KMS-11 (cell line): ENCODE measurements around the gene SAMD5.

Source experiments
- H2AFZ ChIP-seq: fragments of 200-600 bp; sonication (generic); 2 replicates; pipeline ENCODE4 v1.6.1; 2016; ENCODE audit warnings: antibody characterized with exemption, mixed run types, low read depth
- H3K27ac ChIP-seq: fragments of 200-600 bp; sonication (generic); 2 replicates; pipeline ENCODE4 v1.6.1; 2016; ENCODE audit warnings: mild to moderate bottlenecking, mixed run types
- H3K27me3 ChIP-seq: fragments of 200-600 bp; sonication (generic); 2 replicates; pipeline ENCODE4 v1.6.1; 2017; ENCODE audit warnings: mild to moderate bottlenecking, low read depth, mixed run types, moderate library complexity; ENCODE audit not compliant: insufficient read depth
- H3K36me3 ChIP-seq: fragments of 200-600 bp; sonication (generic); 2 replicates; pipeline ENCODE4 v1.6.1; 2017; ENCODE audit warnings: mild to moderate bottlenecking, mixed run types; ENCODE audit not compliant: insufficient read depth
- H3K4me1 ChIP-seq: fragments of 200-600 bp; sonication (generic); 2 replicates; pipeline ENCODE4 v1.6.1; 2016; ENCODE audit warnings: mild to moderate bottlenecking, low read depth, mixed run types; ENCODE audit not compliant: poor library complexity, severe bottlenecking
- H3K4me2 ChIP-seq: fragments of 200-600 bp; sonication (generic); 2 replicates; pipeline ENCODE4 v1.7.0; 2016; ENCODE audit warnings: mild to moderate bottlenecking, mixed run types
- H3K4me3 ChIP-seq: fragments of 200-600 bp; sonication (generic); IDR thresholded peaks from 2 replicates; pipeline ENCODE4 v1.6.1; 2017; ENCODE audit warnings: low read depth, low read length, mixed read lengths; ENCODE audit not compliant: insufficient read depth
- H3K79me2 ChIP-seq: fragments of 200-600 bp; sonication (generic); 2 replicates; pipeline ENCODE4 v1.6.1; 2016; ENCODE audit warnings: low read depth, mixed run types; ENCODE audit not compliant: insufficient read depth
- H3K9ac ChIP-seq: fragments of 200-600 bp; sonication (generic); 2 replicates; pipeline ENCODE4 v1.6.1; 2016; ENCODE audit warnings: mild to moderate bottlenecking, mixed run types
- H4K20me1 ChIP-seq: fragments of 200-600 bp; sonication (generic); 2 replicates; pipeline ENCODE4 v1.6.1; 2016; ENCODE audit warnings: mild to moderate bottlenecking, mixed run types; ENCODE audit not compliant: insufficient read depth
- TF ChIP-seq, protein P1 (sequence below): fragments of 200-600 bp; sonication (generic); conservative IDR thresholded peaks from 2 replicates; pipeline ENCODE4 v1.6.1; 2017; ENCODE audit warnings: low read depth, mild to moderate bottlenecking, antibody characterized with exemption, low read length, moderate library complexity, mixed read lengths

Gene SAMD5

DNA sequence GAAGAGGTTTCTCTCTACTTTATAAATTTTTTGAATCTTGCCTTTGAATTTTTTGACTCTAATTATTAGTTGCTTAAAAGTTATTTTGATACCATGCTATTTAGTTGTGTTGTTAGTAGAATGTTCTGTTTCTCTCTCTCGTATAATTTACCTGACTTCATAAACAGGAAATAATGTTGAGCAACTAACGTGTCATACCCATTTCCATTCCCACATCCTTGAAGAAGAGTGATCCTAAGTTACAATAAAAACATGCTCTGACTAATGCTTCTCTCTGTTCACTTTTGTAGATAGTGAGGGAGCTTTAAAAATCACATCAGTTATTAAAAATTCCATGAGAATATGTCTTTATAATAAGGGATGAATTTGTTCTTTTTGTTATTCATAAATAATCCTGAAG, 69.7 kb downstream of the SAMD5 start:
- H3K79me2 ChIP-seq = no peaks in the 10 kb centered on the region
- no peaks in the 10 kb centered on the region for H3K27me3 ChIP-seq
- H4K20me1 ChIP-seq = no peaks in the 10 kb centered on the region
- TF ChIP-seq, protein P1, sequence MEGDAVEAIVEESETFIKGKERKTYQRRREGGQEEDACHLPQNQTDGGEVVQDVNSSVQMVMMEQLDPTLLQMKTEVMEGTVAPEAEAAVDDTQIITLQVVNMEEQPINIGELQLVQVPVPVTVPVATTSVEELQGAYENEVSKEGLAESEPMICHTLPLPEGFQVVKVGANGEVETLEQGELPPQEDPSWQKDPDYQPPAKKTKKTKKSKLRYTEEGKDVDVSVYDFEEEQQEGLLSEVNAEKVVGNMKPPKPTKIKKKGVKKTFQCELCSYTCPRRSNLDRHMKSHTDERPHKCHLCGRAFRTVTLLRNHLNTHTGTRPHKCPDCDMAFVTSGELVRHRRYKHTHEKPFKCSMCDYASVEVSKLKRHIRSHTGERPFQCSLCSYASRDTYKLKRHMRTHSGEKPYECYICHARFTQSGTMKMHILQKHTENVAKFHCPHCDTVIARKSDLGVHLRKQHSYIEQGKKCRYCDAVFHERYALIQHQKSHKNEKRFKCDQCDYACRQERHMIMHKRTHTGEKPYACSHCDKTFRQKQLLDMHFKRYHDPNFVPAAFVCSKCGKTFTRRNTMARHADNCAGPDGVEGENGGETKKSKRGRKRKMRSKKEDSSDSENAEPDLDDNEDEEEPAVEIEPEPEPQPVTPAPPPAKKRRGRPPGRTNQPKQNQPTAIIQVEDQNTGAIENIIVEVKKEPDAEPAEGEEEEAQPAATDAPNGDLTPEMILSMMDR = no peak
- no peaks in the 10 kb centered on the region for H3K36me3 ChIP-seq
- no peak overlapping the region for H3K27ac ChIP-seq
- H3K4me1 ChIP-seq = no peaks in the 10 kb centered on the region
- no peak overlapping the region for H2AFZ ChIP-seq
- H3K4me3 ChIP-seq = no peak overlapping the region
- H3K9ac ChIP-seq = no peak overlapping the region
- H3K4me2 ChIP-seq = no peak overlapping the region

DNA sequence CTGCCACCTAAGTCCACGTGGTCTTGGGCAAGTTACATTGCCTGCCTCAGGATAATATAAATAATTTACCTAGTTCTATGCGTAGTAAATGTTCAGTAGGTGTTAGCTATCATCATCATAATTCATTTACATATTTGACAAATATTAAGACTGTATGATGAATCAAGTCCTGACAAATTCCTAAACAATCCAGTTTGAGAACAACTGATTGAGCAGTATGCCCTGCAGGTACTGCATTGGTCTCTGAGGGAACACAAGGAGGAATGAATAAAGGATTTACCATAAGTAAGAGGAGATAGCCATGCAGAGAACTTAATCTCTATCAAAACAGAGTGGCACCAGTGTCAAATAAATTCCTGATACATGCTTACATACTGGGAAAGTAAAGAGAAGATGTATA, 70.4 kb downstream of the SAMD5 start:
- Histone ChIP-seq H3K4me1 (no peaks in the 10 kb centered on the region), H4K20me1 (no peaks in the 10 kb centered on the region), H3K27me3 (no peaks in the 10 kb centered on the region), H3K27ac (no peak overlapping the region), H3K79me2 (no peaks in the 10 kb centered on the region), H3K9ac (no peak overlapping the region), H2AFZ (no peak overlapping the region), H3K36me3 (no peaks in the 10 kb centered on the region), H3K4me3 (no peak overlapping the region), H3K4me2 (no peak overlapping the region)
- TF ChIP-seq, protein P1 = no peak

DNA sequence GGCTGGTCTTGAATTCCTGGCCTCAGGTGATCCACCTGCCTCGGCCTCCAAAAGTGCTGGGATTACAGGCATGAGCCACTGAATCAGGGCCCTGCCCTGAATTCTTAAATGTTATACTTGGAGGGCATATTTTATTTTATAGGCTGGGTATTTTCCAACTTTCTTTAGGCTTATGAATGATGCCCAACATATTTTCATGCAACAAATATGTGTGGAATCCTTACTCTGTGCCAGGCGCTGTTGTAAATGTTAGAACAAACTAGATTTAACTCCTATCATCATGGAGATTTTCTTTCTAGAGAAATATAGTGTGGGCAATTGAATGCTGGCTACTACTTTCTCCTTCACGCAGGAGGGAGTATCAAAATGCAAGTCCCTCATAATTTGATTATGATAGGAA, 71.2 kb downstream of the SAMD5 start:
- no peak overlapping the region for H3K9ac ChIP-seq
- no peaks in the 10 kb centered on the region for H3K36me3 ChIP-seq
- H3K4me1 ChIP-seq = no peaks in the 10 kb centered on the region
- TF ChIP-seq, protein P1 = no peak
- H3K4me2 ChIP-seq = no peak overlapping the region
- H3K27me3 ChIP-seq = no peaks in the 10 kb centered on the region
- no peak overlapping the region for H3K27ac ChIP-seq
- no peak overlapping the region for H3K4me3 ChIP-seq
- no peaks in the 10 kb centered on the region for H3K79me2 ChIP-seq
- no peaks in the 10 kb centered on the region for H4K20me1 ChIP-seq
- H2AFZ ChIP-seq = no peak overlapping the region

DNA sequence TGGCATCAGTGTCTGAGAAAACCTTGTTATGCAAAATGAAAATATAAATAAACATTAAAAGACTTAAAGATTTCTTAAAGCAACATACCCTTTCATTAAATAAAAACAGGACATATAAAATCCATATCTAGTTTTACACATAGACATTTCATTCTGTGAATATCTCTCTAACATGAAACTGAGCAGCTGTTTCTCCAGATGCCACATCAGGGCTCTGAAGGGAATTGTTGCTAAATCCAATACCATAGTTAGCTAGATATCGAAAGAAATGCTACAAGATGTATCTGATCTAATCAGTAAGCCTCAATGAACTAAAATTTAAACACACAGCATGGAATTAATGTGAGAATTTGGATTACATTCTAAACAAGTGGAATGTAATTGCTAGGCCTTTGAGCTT, 74.5 kb downstream of the SAMD5 start:
- no peaks in the 10 kb centered on the region for H3K4me1 ChIP-seq
- no peaks in the 10 kb centered on the region for H3K36me3 ChIP-seq
- H3K4me3 ChIP-seq = no peak overlapping the region
- no peak overlapping the region for H3K27ac ChIP-seq
- H3K9ac ChIP-seq = no peak overlapping the region
- no peaks in the 10 kb centered on the region for H4K20me1 ChIP-seq
- no peak overlapping the region for H2AFZ ChIP-seq
- H3K4me2 ChIP-seq = no peak overlapping the region
- TF ChIP-seq, protein P1 = no peak
- H3K27me3 ChIP-seq = no peaks in the 10 kb centered on the region
- no peaks in the 10 kb centered on the region for H3K79me2 ChIP-seq

DNA sequence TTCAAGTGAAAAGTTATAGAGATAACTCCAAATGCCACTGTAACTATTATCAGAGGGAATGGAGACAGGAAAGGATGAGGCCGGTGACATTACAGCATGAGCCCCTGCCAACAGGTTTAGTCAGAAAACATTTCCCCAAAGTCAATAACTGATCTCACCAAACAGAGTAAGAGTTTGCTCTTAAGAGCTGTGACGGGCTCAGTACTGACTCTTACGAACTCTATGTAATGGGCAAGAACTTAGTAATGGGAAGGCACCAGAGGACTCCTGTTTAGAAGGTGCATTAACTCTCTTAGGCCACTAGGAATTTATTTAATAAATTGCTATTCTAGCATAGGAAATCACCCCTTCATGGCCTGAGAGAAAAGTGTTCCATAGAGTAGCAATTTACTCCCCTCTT, 76.8 kb downstream of the SAMD5 start:
- Histone ChIP-seq H4K20me1 (no peaks in the 10 kb centered on the region), H3K27ac (no peak overlapping the region), H3K27me3 (no peaks in the 10 kb centered on the region), H3K4me2 (no peak overlapping the region), H3K79me2 (no peaks in the 10 kb centered on the region), H3K4me3 (no peak overlapping the region), H2AFZ (no peak overlapping the region), H3K36me3 (no peaks in the 10 kb centered on the region), H3K4me1 (no peaks in the 10 kb centered on the region), H3K9ac (no peak overlapping the region)
- TF ChIP-seq, protein P1 = no peak
